A549 (cell line): ENCODE results near the gene PROM2.

ENCODE experiments used
- NFE2L2 ChIP-seq: fragments of 150-350 bp; conservative IDR thresholded peaks from 2 replicates; pipeline ENCODE4 v1.6.1; 2014; ENCODE audit warnings: low read length
- POLR2A ChIP-seq: IDR thresholded peaks from 2 replicates; pipeline ENCODE4 v1.6.1; 2012; ENCODE audit warnings: mild to moderate bottlenecking, low read length
- RCOR1 ChIP-seq: fragments of 150-350 bp; IDR thresholded peaks from 2 replicates; pipeline ENCODE4 v1.6.1; 2014; ENCODE audit warnings: antibody characterized with exemption, low read length, low read depth
- TF ChIP-seq, protein P1 (sequence below): fragments of >200 bp; sonication (Bioruptor Twin); formaldehyde crosslinking; IDR thresholded peaks from 3 replicates; pipeline ENCODE4 v1.5.1; 2016

DNA sequence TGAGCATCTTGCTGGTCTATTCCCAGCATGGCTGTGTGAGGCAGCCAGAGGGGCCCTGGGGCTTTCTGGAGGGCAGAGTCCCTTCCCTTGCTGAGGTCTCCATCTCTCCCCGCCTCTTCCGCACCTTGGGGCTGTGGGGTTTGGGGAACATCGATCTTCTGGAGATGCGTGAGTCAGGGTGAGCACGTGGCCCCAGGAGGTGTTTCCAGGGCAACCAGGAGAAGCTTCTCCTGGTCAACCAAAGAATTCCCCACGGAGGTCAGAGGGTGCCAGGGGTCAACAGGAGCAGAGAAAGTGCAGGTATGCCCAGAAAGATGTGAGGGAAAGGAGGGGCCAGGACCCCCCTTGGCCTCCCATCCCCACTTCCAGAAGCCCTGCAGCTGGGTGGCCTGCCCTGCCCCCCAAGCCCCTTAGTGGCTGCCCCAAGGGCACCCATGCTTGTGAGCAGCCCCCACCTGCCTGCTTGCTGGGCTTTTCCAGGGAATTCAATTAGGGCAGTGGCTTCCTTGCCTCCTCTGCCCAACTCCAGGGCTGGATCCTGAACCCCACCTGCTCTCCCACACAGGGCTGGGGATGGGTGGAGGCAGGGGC lies 2.8 kb upstream of the PROM2 start:
- TF ChIP-seq, protein P1, sequence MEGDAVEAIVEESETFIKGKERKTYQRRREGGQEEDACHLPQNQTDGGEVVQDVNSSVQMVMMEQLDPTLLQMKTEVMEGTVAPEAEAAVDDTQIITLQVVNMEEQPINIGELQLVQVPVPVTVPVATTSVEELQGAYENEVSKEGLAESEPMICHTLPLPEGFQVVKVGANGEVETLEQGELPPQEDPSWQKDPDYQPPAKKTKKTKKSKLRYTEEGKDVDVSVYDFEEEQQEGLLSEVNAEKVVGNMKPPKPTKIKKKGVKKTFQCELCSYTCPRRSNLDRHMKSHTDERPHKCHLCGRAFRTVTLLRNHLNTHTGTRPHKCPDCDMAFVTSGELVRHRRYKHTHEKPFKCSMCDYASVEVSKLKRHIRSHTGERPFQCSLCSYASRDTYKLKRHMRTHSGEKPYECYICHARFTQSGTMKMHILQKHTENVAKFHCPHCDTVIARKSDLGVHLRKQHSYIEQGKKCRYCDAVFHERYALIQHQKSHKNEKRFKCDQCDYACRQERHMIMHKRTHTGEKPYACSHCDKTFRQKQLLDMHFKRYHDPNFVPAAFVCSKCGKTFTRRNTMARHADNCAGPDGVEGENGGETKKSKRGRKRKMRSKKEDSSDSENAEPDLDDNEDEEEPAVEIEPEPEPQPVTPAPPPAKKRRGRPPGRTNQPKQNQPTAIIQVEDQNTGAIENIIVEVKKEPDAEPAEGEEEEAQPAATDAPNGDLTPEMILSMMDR = no peak
- TF ChIP-seq POLR2A (no peak), RCOR1 (no peak), NFE2L2 (no peak)
